PFSK-1 (cell line): ENCODE data around the gene ARPIN.

Experiments used
- FOXP2 ChIP-seq: optimal IDR thresholded peaks from 2 replicates; pipeline ENCODE3; 2011; ENCODE audit warnings: borderline replicate concordance, control low read depth, inconsistent platforms; ENCODE audit not compliant: insufficient read depth; ENCODE audit errors: extremely low read length, extremely low read depth
- POLR2AphosphoS5 ChIP-seq: IDR thresholded peaks from 2 replicates; pipeline ENCODE4 v1.6.1; 2012; ENCODE audit warnings: low read depth, mild to moderate bottlenecking, control low read depth, low read length, moderate library complexity
- SIN3A ChIP-seq: IDR thresholded peaks from 2 replicates; pipeline ENCODE4 v1.6.1; 2012; ENCODE audit warnings: mild to moderate bottlenecking, low read length, moderate library complexity, borderline replicate concordance; ENCODE audit not compliant: insufficient read depth
- TAF1 ChIP-seq: IDR thresholded peaks from 2 replicates; pipeline ENCODE4 v1.6.1; 2012; ENCODE audit warnings: low read length, control low read depth, borderline replicate concordance; ENCODE audit not compliant: insufficient read depth
- TF ChIP-seq, protein P1 (sequence below), 2 experiments: IDR thresholded peaks; 2 replicates each; pipeline versions ENCODE4 v1.6.1 to v1.8.0; 2011 to 2012; ENCODE audit warnings: low read depth in 2 of 2, low read length in 2 of 2, control low read depth in 1 of 2, inconsistent platforms in 1 of 2, mild to moderate bottlenecking in 1 of 2, moderate library complexity in 1 of 2; ENCODE audit not compliant: insufficient read depth in 1 of 2

DNA sequence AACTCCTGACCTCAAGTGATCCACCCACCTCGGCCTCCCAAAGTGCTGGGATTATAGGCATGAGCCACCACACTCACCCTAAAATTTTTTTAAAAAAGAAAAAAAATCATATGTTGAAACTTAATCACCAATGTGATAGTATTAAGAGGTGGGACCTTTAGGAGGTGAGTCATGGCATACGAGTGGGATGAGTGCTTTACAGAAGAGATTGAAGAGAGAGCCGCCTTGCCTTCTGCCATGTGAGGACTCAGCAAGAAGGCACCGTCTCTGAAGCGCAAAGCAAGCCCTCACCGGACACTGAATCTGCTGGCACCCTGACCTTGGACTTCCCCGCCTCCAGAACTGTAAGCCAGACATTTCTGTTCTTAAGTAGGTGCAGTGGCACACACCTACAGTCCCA is 5.5 kb downstream of the ARPIN start:
- TF ChIP-seq POLR2AphosphoS5 (no peak), SIN3A (no peak), FOXP2 (no peak), TAF1 (no peak)
- TF ChIP-seq, protein P1, sequence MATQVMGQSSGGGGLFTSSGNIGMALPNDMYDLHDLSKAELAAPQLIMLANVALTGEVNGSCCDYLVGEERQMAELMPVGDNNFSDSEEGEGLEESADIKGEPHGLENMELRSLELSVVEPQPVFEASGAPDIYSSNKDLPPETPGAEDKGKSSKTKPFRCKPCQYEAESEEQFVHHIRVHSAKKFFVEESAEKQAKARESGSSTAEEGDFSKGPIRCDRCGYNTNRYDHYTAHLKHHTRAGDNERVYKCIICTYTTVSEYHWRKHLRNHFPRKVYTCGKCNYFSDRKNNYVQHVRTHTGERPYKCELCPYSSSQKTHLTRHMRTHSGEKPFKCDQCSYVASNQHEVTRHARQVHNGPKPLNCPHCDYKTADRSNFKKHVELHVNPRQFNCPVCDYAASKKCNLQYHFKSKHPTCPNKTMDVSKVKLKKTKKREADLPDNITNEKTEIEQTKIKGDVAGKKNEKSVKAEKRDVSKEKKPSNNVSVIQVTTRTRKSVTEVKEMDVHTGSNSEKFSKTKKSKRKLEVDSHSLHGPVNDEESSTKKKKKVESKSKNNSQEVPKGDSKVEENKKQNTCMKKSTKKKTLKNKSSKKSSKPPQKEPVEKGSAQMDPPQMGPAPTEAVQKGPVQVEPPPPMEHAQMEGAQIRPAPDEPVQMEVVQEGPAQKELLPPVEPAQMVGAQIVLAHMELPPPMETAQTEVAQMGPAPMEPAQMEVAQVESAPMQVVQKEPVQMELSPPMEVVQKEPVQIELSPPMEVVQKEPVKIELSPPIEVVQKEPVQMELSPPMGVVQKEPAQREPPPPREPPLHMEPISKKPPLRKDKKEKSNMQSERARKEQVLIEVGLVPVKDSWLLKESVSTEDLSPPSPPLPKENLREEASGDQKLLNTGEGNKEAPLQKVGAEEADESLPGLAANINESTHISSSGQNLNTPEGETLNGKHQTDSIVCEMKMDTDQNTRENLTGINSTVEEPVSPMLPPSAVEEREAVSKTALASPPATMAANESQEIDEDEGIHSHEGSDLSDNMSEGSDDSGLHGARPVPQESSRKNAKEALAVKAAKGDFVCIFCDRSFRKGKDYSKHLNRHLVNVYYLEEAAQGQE (IDR thresholded peaks at IDR 0.05; ENCODE audit: insufficient read depth in 1 of 2, low read depth in 2 of 2, low read length in 2 of 2) = no peak
